Measurements from ENCODE around the gene SYPL1. TPM values are rescaled to one million over a fixed set of nuclear protein-coding genes. Genes with fewer than 3 reads are reported as not detected.
A peak's percentile ranks its signal among the peaks of the same experiment; 100 is the strongest.

SYPL1 gene
- total RNA-seq, 1 donor from 2014 or later: 48.8 TPM

DNA sequence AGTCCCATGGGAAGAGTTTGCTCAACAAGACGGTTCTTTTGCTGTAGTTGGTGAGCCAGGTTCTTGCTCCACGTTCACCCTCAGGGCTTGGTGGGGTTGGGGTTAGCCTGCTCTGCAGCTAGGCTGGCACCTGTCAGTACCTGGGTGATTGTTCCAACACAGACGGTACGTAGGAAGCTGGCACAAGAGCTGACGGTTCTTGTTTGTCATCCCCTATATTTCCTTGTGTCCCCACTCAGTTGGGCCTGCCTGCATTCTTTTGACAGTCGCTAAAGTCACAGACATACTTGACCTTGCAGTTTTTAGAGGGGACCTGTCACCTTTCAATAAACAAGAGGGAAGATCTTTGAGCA, 40.2 kb upstream of the SYPL1 start:
- no peak overlapping the region for H3K27ac ChIP-seq
- TF ChIP-seq EZH2 (IDR thresholded peaks at IDR 0.05) (no peak), EZH2phosphoT487 (IDR thresholded peaks at IDR 0.05) (no peak)
- TF ChIP-seq, protein P1, sequence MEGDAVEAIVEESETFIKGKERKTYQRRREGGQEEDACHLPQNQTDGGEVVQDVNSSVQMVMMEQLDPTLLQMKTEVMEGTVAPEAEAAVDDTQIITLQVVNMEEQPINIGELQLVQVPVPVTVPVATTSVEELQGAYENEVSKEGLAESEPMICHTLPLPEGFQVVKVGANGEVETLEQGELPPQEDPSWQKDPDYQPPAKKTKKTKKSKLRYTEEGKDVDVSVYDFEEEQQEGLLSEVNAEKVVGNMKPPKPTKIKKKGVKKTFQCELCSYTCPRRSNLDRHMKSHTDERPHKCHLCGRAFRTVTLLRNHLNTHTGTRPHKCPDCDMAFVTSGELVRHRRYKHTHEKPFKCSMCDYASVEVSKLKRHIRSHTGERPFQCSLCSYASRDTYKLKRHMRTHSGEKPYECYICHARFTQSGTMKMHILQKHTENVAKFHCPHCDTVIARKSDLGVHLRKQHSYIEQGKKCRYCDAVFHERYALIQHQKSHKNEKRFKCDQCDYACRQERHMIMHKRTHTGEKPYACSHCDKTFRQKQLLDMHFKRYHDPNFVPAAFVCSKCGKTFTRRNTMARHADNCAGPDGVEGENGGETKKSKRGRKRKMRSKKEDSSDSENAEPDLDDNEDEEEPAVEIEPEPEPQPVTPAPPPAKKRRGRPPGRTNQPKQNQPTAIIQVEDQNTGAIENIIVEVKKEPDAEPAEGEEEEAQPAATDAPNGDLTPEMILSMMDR (IDR thresholded peaks at IDR 0.05): no peak
- Mint-ChIP-seq H3K9me3 (peaks cover 3% of the 10 kb centered on the region), H3K27me3 (ENCODE audit: insufficient read depth, low read depth) (peaks cover 4% of the 10 kb centered on the region), H3K36me3 (no peaks in the 10 kb centered on the region), H3K4me3 (no peak overlapping the region), H3K4me1 (peaks cover 2% of the 10 kb centered on the region), H3K27ac (no peak overlapping the region)
- DNase-seq (ENCODE audit: low spot score): no peak
- H3K36me3 ChIP-seq: no peaks in the 10 kb centered on the region
- no peaks in the 10 kb centered on the region for H3F3A ChIP-seq (ENCODE audit: low read depth)
- H3K9ac ChIP-seq: no peak overlapping the region
- no peaks in the 10 kb centered on the region for H3K79me2 ChIP-seq (ENCODE audit: low read depth)
- H3K27me3 ChIP-seq: no peaks in the 10 kb centered on the region
- H3K4me1 ChIP-seq: no peaks in the 10 kb centered on the region
- H3K4me2 ChIP-seq: no peak overlapping the region
- no peaks in the 10 kb centered on the region for H3K9me3 ChIP-seq (ENCODE audit: low read depth)
- H3K4me3 ChIP-seq: no peak overlapping the region
- no peaks in the 10 kb centered on the region for H4K20me1 ChIP-seq (ENCODE audit: low read depth)
- no peak overlapping the region for H2AFZ ChIP-seq (replicated peaks)

- H3K4me3 Mint-ChIP-seq: no peak overlapping the region
Measured at GRCh38 chr7:106151459-106152312, 39.6 kb upstream of the SYPL1 start.

DNA sequence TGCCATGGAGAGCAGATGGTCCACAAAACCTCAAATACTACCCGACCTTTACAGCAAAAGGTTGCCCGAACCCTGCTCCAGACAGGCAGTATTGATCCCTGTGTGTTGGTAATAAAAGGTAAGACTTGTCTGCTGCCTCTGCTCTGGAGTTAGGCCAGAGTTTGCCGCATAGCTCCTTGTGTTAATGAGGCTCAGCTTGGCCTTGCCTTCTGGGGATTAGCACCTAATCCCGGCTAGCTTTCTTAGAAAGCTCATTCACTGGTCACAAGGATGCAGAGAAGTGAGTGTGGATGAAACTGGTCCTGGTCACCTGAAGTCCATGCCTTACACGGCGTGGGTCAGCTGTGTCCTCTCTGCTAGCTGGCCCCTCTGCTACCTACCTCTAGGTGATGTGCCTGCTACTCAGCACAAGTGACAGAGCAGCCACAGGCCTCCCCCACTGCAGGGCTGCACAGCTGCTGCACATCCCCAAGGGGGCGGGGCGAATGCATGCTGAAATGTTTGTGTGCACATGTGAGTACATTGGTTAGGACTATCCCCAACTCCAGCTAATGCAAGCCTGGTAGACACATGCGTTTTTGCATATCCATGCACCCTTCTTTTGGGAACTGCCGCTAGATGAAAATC, 31.7 kb upstream of the SYPL1 start:
- H3K4me3 Mint-ChIP-seq: no peak overlapping the region
- H3K27ac ChIP-seq: no peak overlapping the region
- no peak overlapping the region for H3K4me3 ChIP-seq
- peak overlapping the region; percentile 71 for H3K27ac Mint-ChIP-seq
- H3K4me1 ChIP-seq: no peaks in the 10 kb centered on the region
- H3K9me3 Mint-ChIP-seq: peaks cover 2% of the 10 kb centered on the region
- no peaks in the 10 kb centered on the region for H3K36me3 Mint-ChIP-seq
- H3K36me3 ChIP-seq: no peaks in the 10 kb centered on the region
- H3K9me3 ChIP-seq (ENCODE audit: low read depth): no peaks in the 10 kb centered on the region
- no peaks in the 10 kb centered on the region for H3K79me2 ChIP-seq (ENCODE audit: low read depth)
- TF ChIP-seq, protein P1 (IDR thresholded peaks at IDR 0.05): no peak
- TF ChIP-seq EZH2 (IDR thresholded peaks at IDR 0.05): no peak
- H3K4me1 Mint-ChIP-seq: peaks cover 30% of the 10 kb centered on the region
- H3K4me2 ChIP-seq: no peak overlapping the region
- no peaks in the 10 kb centered on the region for H3K27me3 Mint-ChIP-seq (ENCODE audit: insufficient read depth, low read depth)
- no peak overlapping the region for H3K9ac ChIP-seq
- no peaks in the 10 kb centered on the region for H3F3A ChIP-seq (ENCODE audit: low read depth)
- H3K27me3 ChIP-seq: no peaks in the 10 kb centered on the region
- no peaks in the 10 kb centered on the region for H4K20me1 ChIP-seq (ENCODE audit: low read depth)
- peak; percentile 27 for DNase-seq (ENCODE audit: low spot score)
- H2AFZ ChIP-seq (replicated peaks): no peak overlapping the region

More at GRCh38 chr7:106151459-106152312, 39.6 kb upstream of the SYPL1 start:
- no peaks in the 10 kb centered on the region for H3K9me3 Mint-ChIP-seq
- no peak overlapping the region for H3K4me3 ChIP-seq
- H2AFZ ChIP-seq (replicated peaks): no peak overlapping the region
- H3K9me3 ChIP-seq (ENCODE audit: low read depth): no peaks in the 10 kb centered on the region
- H3K4me1 Mint-ChIP-seq: peaks cover 2% of the 10 kb centered on the region
- H3K4me1 ChIP-seq: no peaks in the 10 kb centered on the region
- no peak overlapping the region for H3K4me2 ChIP-seq
- DNase-seq (ENCODE audit: low spot score): no peak
- H3F3A ChIP-seq (ENCODE audit: low read depth): no peaks in the 10 kb centered on the region
- no peak overlapping the region for H3K9ac ChIP-seq
- H3K27me3 Mint-ChIP-seq (ENCODE audit: insufficient read depth, low read depth): peaks cover 3% of the 10 kb centered on the region
- H3K79me2 ChIP-seq (ENCODE audit: low read depth): no peaks in the 10 kb centered on the region
- no peak overlapping the region for H3K27ac ChIP-seq
- H3K27ac Mint-ChIP-seq: no peak overlapping the region
- H3K36me3 Mint-ChIP-seq: no peaks in the 10 kb centered on the region
- H3K27me3 ChIP-seq: no peaks in the 10 kb centered on the region
- TF ChIP-seq EZH2 (IDR thresholded peaks at IDR 0.05): no peak
- no peak for TF ChIP-seq EZH2phosphoT487 (IDR thresholded peaks at IDR 0.05)
- TF ChIP-seq, protein P1 (IDR thresholded peaks at IDR 0.05): no peak
- no peaks in the 10 kb centered on the region for H4K20me1 ChIP-seq (ENCODE audit: low read depth)
- no peaks in the 10 kb centered on the region for H3K36me3 ChIP-seq
